Measurements from ENCODE around the gene ZNF839.

- TF ChIP-seq CTCF (IDR thresholded peaks at IDR 0.05) = no peak
- no peak for TF ChIP-seq POLR2AphosphoS5 (IDR thresholded peaks at IDR 0.05)
- no peak for TF ChIP-seq POLR2A (IDR thresholded peaks at IDR 0.05)
These were observed 36.7 kb downstream of the ZNF839 start for GRCh38 chr14:102356280-102356679.

All from breast epithelium (tissue), 3 donors.